NB4 (cell line): ENCODE measurements around the gene DUOX1.

ENCODE experiments used
- DNase-seq: peaks from one replicate; pipeline ENCODE4 v3.0.0; 2010; ENCODE audit warnings: low read depth
- H3K4me3 ChIP-seq: one replicate; pipeline ENCODE4 v1.5.1; 2011; ENCODE audit warnings: mild to moderate bottlenecking, low read depth, low read length, moderate library complexity
- CTCF ChIP-seq: IDR thresholded peaks from one replicate; pipeline ENCODE4 v1.5.1; 2012; ENCODE audit warnings: low read depth, low read length
- MYC ChIP-seq: IDR thresholded peaks from 2 replicates; pipeline ENCODE4 v1.6.1; 2011; ENCODE audit warnings: low read depth, low read length
- POLR2A ChIP-seq: IDR thresholded peaks from 2 replicates; pipeline ENCODE4 v1.6.1; 2011; ENCODE audit warnings: mild to moderate bottlenecking; ENCODE audit not compliant: insufficient read length; ENCODE audit errors: extremely low read depth
- TF ChIP-seq, protein P1 (sequence below): IDR thresholded peaks from 2 replicates; pipeline ENCODE4 v1.6.1; 2011; ENCODE audit warnings: low read depth, low read length

DUOX1 gene

GRCh38 chr15:45140557-45141250, 10.9 kb downstream of the DUOX1 start:
- TF ChIP-seq MYC = no peak
- TF ChIP-seq POLR2A = no peak
- TF ChIP-seq, protein P1, sequence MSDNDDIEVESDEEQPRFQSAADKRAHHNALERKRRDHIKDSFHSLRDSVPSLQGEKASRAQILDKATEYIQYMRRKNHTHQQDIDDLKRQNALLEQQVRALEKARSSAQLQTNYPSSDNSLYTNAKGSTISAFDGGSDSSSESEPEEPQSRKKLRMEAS = no peak
- TF ChIP-seq CTCF = no peak
- no peak overlapping the region for H3K4me3 ChIP-seq
- no peak for DNase-seq

DNA sequence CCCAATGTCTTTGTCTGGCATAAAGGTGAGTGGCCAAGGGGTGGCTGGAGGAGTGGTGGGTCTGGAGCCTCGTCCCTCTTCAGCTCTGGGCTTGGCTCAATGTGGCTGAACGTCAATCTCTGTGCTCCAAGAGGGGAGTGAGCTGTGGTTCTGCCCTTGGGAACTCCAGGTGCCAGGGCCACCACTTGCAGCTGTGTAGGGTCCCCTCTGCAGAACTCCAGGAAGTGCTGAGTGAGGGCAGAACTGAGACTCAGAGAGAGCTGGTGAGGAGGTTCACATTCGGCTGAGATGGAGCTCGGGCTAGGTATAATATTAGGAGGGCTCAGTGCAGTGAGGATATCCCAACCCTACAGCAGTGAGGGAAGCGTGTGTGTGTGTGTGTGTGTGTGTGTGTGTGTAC, 11.6 kb downstream of the DUOX1 start:
- TF ChIP-seq, protein P1 = no peak
- TF ChIP-seq CTCF (no peak), POLR2A (no peak), MYC (no peak)
- no peak for DNase-seq
- no peak overlapping the region for H3K4me3 ChIP-seq

GRCh38 chr15:45143056-45143455, 13.3 kb downstream of the DUOX1 start:
- no peak for DNase-seq

DNA sequence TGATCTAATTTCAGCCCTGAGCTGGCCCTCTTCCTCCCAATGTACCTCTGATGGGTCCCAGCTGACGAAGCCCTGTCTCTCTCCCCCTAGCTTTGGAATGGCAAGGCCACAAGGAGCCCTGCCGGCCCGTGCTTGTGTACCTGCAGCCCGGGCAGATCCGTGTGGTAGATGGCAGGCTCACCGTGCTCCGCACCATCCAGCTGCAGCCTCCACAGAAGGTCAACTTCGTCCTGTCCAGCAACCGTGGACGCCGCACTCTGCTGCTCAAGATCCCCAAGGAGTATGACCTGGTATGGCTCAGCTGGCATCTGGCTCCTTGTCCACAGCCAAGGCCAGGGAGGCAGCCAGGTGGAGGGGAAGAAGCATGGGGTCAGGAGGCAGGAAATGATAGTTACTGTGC, 14.2 kb downstream of the DUOX1 start:
- no peak overlapping the region for H3K4me3 ChIP-seq
- DNase-seq = no peak
- TF ChIP-seq MYC = no peak
- TF ChIP-seq POLR2A = no peak
- TF ChIP-seq CTCF = no peak
- TF ChIP-seq, protein P1 = no peak

More at GRCh38 chr15:45143056-45143455, 13.3 kb downstream of the DUOX1 start:
- TF ChIP-seq, protein P1 = no peak
- no peak for TF ChIP-seq CTCF
- no peak for TF ChIP-seq MYC
- TF ChIP-seq POLR2A = no peak
- no peak overlapping the region for H3K4me3 ChIP-seq

- no peak overlapping the region for H3K4me3 ChIP-seq
- DNase-seq = no peak
- no peak for TF ChIP-seq CTCF
- TF ChIP-seq POLR2A = no peak
- TF ChIP-seq, protein P1 = no peak
- no peak for TF ChIP-seq MYC
These were observed 15.0 kb downstream of the DUOX1 start for GRCh38 chr15:45144775-45145174.
